ENCODE measurements around the gene PAQR4.

The PAQR4 gene

GRCh38 chr16:3020604-3021448 is 51.7 kb downstream of the PAQR4 start:
- peak; percentile 70 for DNase-seq (ENCODE audit: extremely low read depth, low read depth)
- no peak for TF ChIP-seq CTCF (IDR thresholded peaks at IDR 0.05; ENCODE audit: low read depth, low read length)

- TF ChIP-seq CTCF (IDR thresholded peaks at IDR 0.05; ENCODE audit: low read depth, low read length): peak; percentile 45
- no peak for DNase-seq (ENCODE audit: extremely low read depth, low read depth)
Measured at GRCh38 chr16:3021449-3022207, 52.5 kb downstream of the PAQR4 start.

GRCh38 chr16:3022208-3022683 is 53.1 kb downstream of the PAQR4 start:
- peak; percentile 89 for DNase-seq (ENCODE audit: extremely low read depth, low read depth)

GRCh38 chr16:3022684-3023414 is 53.7 kb downstream of the PAQR4 start:
- no peak for DNase-seq (ENCODE audit: extremely low read depth, low read depth)
- TF ChIP-seq CTCF (IDR thresholded peaks at IDR 0.05; ENCODE audit: low read depth, low read length): no peak

More at GRCh38 chr16:3022208-3022683, 53.1 kb downstream of the PAQR4 start:
- TF ChIP-seq CTCF (IDR thresholded peaks at IDR 0.05; ENCODE audit: low read depth, low read length): no peak

Measured in AG09319 (cell line).